Endodermal cell (in vitro differentiated cells): ENCODE results near the gene PDHA1. TPM values are rescaled to one million over a fixed set of nuclear protein-coding genes. Genes with fewer than 3 reads are reported as not detected.

Source experiments
- DNase-seq: peaks from one replicate; pipeline ENCODE4 v3.0.0-alpha.2; 2017
- H3K27ac ChIP-seq: 2 replicates; pipeline ENCODE4 v1.5.1; 2013; ENCODE audit warnings: mild to moderate bottlenecking, low read depth, low read length, moderate library complexity
- H3K27me3 ChIP-seq: 2 replicates; pipeline ENCODE4 v1.6.1; 2013; ENCODE audit warnings: mild to moderate bottlenecking, low read length, moderate library complexity; ENCODE audit not compliant: insufficient read depth, control insufficient read depth, poor library complexity, severe bottlenecking
- H3K36me3 ChIP-seq: 2 replicates; pipeline ENCODE4 v1.7.0; 2013; ENCODE audit warnings: mild to moderate bottlenecking, low read length, moderate library complexity; ENCODE audit not compliant: control insufficient read depth, insufficient read depth
- H3K4me1 ChIP-seq: one replicate; pipeline ENCODE4 v1.7.0; 2013; ENCODE audit warnings: low read length; ENCODE audit not compliant: control insufficient read depth, insufficient read depth
- H3K4me3 ChIP-seq: 2 replicates; pipeline ENCODE4 v1.5.1; 2013; ENCODE audit warnings: mild to moderate bottlenecking, low read length, moderate library complexity
- H3K9ac ChIP-seq: 2 replicates; pipeline ENCODE4 v1.6.1; 2013; ENCODE audit warnings: mild to moderate bottlenecking, low read length, moderate library complexity; ENCODE audit not compliant: poor library complexity, severe bottlenecking; ENCODE audit errors: extremely low read depth
- H3K9me3 ChIP-seq: 2 replicates; pipeline ENCODE4 v1.6.1; 2013; ENCODE audit warnings: mild to moderate bottlenecking, low read length, moderate library complexity; ENCODE audit not compliant: control insufficient read depth
- H3K27ac Mint-ChIP-seq: 2 replicates; pipeline ENCODE4 v1.8.0; 2020; ENCODE audit warnings: mixed read lengths
- H3K27me3 Mint-ChIP-seq: 2 replicates; pipeline ENCODE4 v1.8.0; 2021; ENCODE audit warnings: mild to moderate bottlenecking, mixed read lengths; ENCODE audit not compliant: insufficient read depth
- H3K36me3 Mint-ChIP-seq: 2 replicates; pipeline ENCODE4 v1.8.0; 2020; ENCODE audit warnings: low read depth, mixed read lengths
- H3K4me1 Mint-ChIP-seq: 2 replicates; pipeline ENCODE4 v1.8.0; 2020; ENCODE audit warnings: mixed read lengths
- H3K4me3 Mint-ChIP-seq: 2 replicates; pipeline ENCODE4 v1.8.0; 2020; ENCODE audit warnings: mild to moderate bottlenecking, moderate library complexity, mixed read lengths
- H3K9me3 Mint-ChIP-seq: 2 replicates; pipeline ENCODE4 v1.8.0; 2020; ENCODE audit warnings: mild to moderate bottlenecking, mixed read lengths
- WGBS, 2 experiments: methylation state at CpG; one replicate each; pipeline versions ENCODE4 v1.1.5 to v1.1.7; 2013; ENCODE audit warnings: missing lambda C conversion rate in 2 of 2, mixed read lengths in 1 of 2; ENCODE audit not compliant: insufficient coverage in 1 of 2, insufficient read length in 1 of 2; 5-methylcytosine and 5-hydroxymethylcytosine counted together
- total RNA-seq, 2 donors: library from RNA; stranded (reverse); fragmentation: NEBNext Ultra II Directional in 1 of 2; extraction: Animal tissue kit (Norgen Biotek cat#: 25700) in 1 of 2; gene quantifications; 2 replicates in 1 of 2; 3 replicates in 1 of 2; pipeline ENCODE4 v1.2.1, GENCODE V29; 2021
- TF ChIP-seq, protein P1 (sequence below): fragments of 200-600 bp; sonication (generic); conservative IDR thresholded peaks from 2 replicates; pipeline ENCODE4 v1.5.0; 2021; ENCODE audit warnings: antibody characterized with exemption, mild to moderate bottlenecking

The PDHA1 gene
- total RNA-seq, 2 donors from 2014 or later, result 341 to 362 TPM

DNA sequence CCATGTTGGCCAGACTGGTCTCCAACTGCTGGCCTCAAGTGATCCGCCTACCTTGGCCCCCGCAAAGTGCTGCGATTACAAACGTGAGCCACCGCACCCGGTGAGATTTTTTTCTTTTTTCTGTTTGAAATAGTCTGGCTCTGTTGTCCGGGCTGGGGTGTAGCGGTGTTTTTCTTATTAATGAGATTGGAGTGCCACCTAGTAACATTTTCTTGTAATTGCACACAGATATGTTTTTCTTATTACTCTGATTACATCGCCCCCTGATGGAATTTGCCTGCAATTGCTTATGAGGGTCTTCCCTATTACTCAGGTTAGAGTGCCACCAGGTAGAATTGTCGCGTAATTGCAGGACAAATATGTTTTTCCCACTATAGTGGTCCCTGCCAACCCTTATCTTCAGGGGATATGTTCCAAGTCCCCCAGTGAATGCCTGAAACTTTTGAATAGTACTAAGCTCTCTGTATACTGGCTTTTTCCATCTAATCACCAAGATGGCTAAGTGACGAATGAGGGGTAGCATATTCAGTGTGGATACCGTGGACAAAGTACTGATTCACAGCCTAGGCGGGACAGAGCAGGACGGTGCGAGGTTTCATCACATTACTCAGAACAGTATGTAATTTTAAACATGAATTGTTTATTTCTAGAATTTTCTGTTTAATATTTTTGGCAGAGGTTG is 8.6 kb upstream of the PDHA1 start:
- Histone ChIP-seq H3K27me3 (no peaks in the 10 kb centered on the region), H3K4me1 (no peaks in the 10 kb centered on the region), H3K36me3 (no peaks in the 10 kb centered on the region), H3K27ac (no peak overlapping the region), H3K9ac (no peak overlapping the region), H3K9me3 (peaks cover 16% of the 10 kb centered on the region), H3K4me3 (no peak overlapping the region)
- H3K27ac Mint-ChIP-seq, result no peak overlapping the region
- 78 to 87% methylated on average over 3 to 11 of the region's 16 CpGs for WGBS, 2 experiments
- TF ChIP-seq, protein P1, sequence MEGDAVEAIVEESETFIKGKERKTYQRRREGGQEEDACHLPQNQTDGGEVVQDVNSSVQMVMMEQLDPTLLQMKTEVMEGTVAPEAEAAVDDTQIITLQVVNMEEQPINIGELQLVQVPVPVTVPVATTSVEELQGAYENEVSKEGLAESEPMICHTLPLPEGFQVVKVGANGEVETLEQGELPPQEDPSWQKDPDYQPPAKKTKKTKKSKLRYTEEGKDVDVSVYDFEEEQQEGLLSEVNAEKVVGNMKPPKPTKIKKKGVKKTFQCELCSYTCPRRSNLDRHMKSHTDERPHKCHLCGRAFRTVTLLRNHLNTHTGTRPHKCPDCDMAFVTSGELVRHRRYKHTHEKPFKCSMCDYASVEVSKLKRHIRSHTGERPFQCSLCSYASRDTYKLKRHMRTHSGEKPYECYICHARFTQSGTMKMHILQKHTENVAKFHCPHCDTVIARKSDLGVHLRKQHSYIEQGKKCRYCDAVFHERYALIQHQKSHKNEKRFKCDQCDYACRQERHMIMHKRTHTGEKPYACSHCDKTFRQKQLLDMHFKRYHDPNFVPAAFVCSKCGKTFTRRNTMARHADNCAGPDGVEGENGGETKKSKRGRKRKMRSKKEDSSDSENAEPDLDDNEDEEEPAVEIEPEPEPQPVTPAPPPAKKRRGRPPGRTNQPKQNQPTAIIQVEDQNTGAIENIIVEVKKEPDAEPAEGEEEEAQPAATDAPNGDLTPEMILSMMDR, result peak; percentile 84
- no peaks in the 10 kb centered on the region for H3K4me1 Mint-ChIP-seq
- H3K36me3 Mint-ChIP-seq, result no peaks in the 10 kb centered on the region
- H3K4me3 Mint-ChIP-seq, result no peak overlapping the region
- no peaks in the 10 kb centered on the region for H3K27me3 Mint-ChIP-seq
- DNase-seq, result peak; percentile 70
- peaks cover 77% of the 10 kb centered on the region for H3K9me3 Mint-ChIP-seq

DNA sequence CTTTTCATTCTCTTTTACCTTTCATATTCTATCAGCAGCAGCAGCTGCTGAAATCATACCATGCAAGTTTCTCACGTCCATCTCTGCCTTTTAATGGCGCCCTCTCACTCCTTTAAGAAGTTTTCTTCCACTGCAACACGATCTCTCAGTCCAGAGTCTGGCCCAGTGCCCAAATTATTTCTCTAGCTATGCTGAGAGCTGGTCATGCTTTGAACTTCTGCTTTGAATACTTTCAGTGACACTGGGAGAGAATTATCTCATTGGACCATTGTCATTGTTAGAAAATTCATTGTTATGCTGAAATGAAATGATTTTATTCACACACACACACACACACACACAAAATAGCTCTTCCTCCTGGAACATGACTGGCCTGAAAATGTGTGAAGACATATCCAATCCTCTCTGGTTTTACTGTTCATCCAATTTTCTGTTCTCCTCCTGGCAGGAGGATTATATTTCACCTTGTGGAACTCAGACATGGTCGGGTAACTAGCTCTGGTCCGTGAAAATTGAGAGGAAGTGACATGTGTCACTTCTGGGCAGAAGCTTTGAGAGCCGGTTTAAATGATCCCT is 1.3 kb upstream of the PDHA1 start:
- WGBS, 2 experiments, result 67 to 83% methylated on average over 3 to 6 of the region's 6 CpGs
- TF ChIP-seq, protein P1, result no peak
- Histone ChIP-seq H3K4me3 (no peak overlapping the region), H3K9me3 (no peaks in the 10 kb centered on the region), H3K4me1 (no peaks in the 10 kb centered on the region), H3K9ac (no peak overlapping the region), H3K27ac (no peak overlapping the region), H3K27me3 (no peaks in the 10 kb centered on the region), H3K36me3 (no peaks in the 10 kb centered on the region)
- Mint-ChIP-seq H3K27me3 (no peaks in the 10 kb centered on the region), H3K4me3 (no peak overlapping the region), H3K9me3 (peaks cover 51% of the 10 kb centered on the region), H3K27ac (no peak overlapping the region), H3K36me3 (peaks cover 3% of the 10 kb centered on the region), H3K4me1 (peaks cover 6% of the 10 kb centered on the region)
- no peak for DNase-seq

DNA sequence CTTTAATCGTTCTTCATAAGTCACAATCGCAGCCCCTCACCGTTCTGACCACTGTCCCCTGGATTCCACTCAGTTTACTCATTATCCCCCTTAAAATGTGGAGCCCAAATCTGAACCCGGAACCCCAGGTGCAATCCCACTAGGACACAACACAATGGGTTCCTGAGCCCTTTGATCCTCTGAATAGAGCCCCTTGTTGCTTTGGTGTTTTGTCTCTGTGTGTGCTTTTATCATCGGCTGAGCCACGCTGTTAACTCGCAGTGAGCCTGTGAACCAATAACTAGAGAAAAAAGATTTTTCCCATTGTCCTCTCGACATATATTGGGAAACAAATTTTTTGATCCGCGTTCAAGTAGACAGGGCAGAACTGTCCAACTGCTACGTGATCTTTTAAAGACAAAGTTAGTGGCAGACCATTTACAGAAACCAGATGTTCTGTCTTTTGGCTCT is 617 bp upstream of the PDHA1 start:
- H3K27ac Mint-ChIP-seq, result peak overlapping the region; percentile 20
- H3K9me3 ChIP-seq, result no peaks in the 10 kb centered on the region
- H3K9ac ChIP-seq, result peak overlapping the region; percentile 53
- TF ChIP-seq, protein P1, result no peak
- no peaks in the 10 kb centered on the region for H3K27me3 Mint-ChIP-seq
- no peaks in the 10 kb centered on the region for H3K36me3 ChIP-seq
- peaks cover 46% of the 10 kb centered on the region for H3K9me3 Mint-ChIP-seq
- peaks cover 6% of the 10 kb centered on the region for H3K4me1 Mint-ChIP-seq
- no peak for DNase-seq
- H3K27ac ChIP-seq, result peak overlapping the region; percentile 66
- peak overlapping the region; percentile 86 for H3K4me3 ChIP-seq
- H3K4me1 ChIP-seq, result no peaks in the 10 kb centered on the region
- H3K36me3 Mint-ChIP-seq, result peaks cover 3% of the 10 kb centered on the region
- H3K4me3 Mint-ChIP-seq, result peak overlapping the region; percentile 78
- no peaks in the 10 kb centered on the region for H3K27me3 ChIP-seq
- 27 to 41% methylated on average over 4 to 11 of the region's 11 CpGs for WGBS, 2 experiments
